ENCODE data around the gene NOSTRIN. TPM values are rescaled to one million over a fixed set of nuclear protein-coding genes. Genes with fewer than 3 reads are reported as not detected.
A peak's percentile ranks its signal among the peaks of the same experiment; 100 is the strongest.
"Not testable (repeated sequence)": the region's sequence is repeated elsewhere in the genome, so short reads cannot be mapped to it uniquely, and the experiment has no call there.

The NOSTRIN gene
- total RNA-seq, 1 donor from 2014 or later = 16.9 TPM

- DNase-seq (ENCODE audit: missing footprints) = no peak
- no peak for ATAC-seq
- intact Hi-C loops (cut with DNase I) = no loop called here
These were observed 17.4 kb upstream of the NOSTRIN start for GRCh38 chr2:168784993-168785392.

GRCh38 chr2:168787098-168787781, 15.2 kb upstream of the NOSTRIN start:
- intact Hi-C loops (cut with DNase I) = no loop called here
- no peak for DNase-seq (ENCODE audit: missing footprints)
- ATAC-seq = no peak

GRCh38 chr2:168787782-168788376, 14.6 kb upstream of the NOSTRIN start:
- ATAC-seq = no peak
- intact Hi-C loops (cut with DNase I) = no loop called here
- no peak for DNase-seq (ENCODE audit: missing footprints)

GRCh38 chr2:168789776-168790175, 12.7 kb upstream of the NOSTRIN start:
- ATAC-seq = no peak
- intact Hi-C loops (cut with DNase I) = no loop called here
- no peak for DNase-seq (ENCODE audit: missing footprints)

GRCh38 chr2:168790226-168790902, 12.1 kb upstream of the NOSTRIN start:
- no peak for ATAC-seq

GRCh38 chr2:168791140-168791539, 11.3 kb upstream of the NOSTRIN start:
- ATAC-seq; intact Hi-C loops (cut with DNase I); DNase-seq (ENCODE audit: missing footprints): not testable (repeated sequence)

More at GRCh38 chr2:168790226-168790902, 12.1 kb upstream of the NOSTRIN start:
- intact Hi-C loops (cut with DNase I) = no loop called here
- DNase-seq (ENCODE audit: missing footprints) = no peak

GRCh38 chr2:168793596-168793995, 8.8 kb upstream of the NOSTRIN start:
- ATAC-seq = no peak
- no peak for DNase-seq (ENCODE audit: missing footprints)
- intact Hi-C loops (cut with DNase I) = no loop called here

- no peak for ATAC-seq
- intact Hi-C loops (cut with DNase I) = no loop called here
- no peak for DNase-seq (ENCODE audit: missing footprints)
These were observed 7.5 kb upstream of the NOSTRIN start for GRCh38 chr2:168794968-168795367.

- DNase-seq (ENCODE audit: missing footprints) = no peak
- intact Hi-C loops (cut with DNase I) = no loop called here
- peak; percentile 3 for ATAC-seq
These were observed 6.3 kb upstream of the NOSTRIN start for GRCh38 chr2:168796090-168796577.

GRCh38 chr2:168796583-168797285, 5.7 kb upstream of the NOSTRIN start:
- no peak for DNase-seq (ENCODE audit: missing footprints)

GRCh38 chr2:168797286-168797655, 5.2 kb upstream of the NOSTRIN start:
- ATAC-seq = no peak
- intact Hi-C loops (cut with DNase I) = no loop called here
- no peak for DNase-seq (ENCODE audit: missing footprints)

More at GRCh38 chr2:168796583-168797285, 5.7 kb upstream of the NOSTRIN start:
- intact Hi-C loops (cut with DNase I) = no loop called here
- ATAC-seq = peak; percentile 70

- intact Hi-C loops (cut with DNase I) = no loop called here
- ATAC-seq = no peak
- no peak for DNase-seq (ENCODE audit: missing footprints)
These were observed 4.2 kb upstream of the NOSTRIN start for GRCh38 chr2:168798076-168798887.

GRCh38 chr2:168798888-168799410, 3.5 kb upstream of the NOSTRIN start:
- ATAC-seq = no peak
- no peak for DNase-seq (ENCODE audit: missing footprints)
- intact Hi-C loops (cut with DNase I) = no loop called here

GRCh38 chr2:168801471-168801870, 966 bp upstream of the NOSTRIN start:
- DNase-seq (ENCODE audit: missing footprints) (no peak), ATAC-seq (no peak)
- intact Hi-C loops (cut with DNase I) = no loop called here

GRCh38 chr2:168802859-168803725, 655 bp downstream of the NOSTRIN start:
- intact Hi-C loops (cut with DNase I) = no loop called here
- no peak for ATAC-seq
- no peak for DNase-seq (ENCODE audit: missing footprints)

- ATAC-seq = peak; percentile 46
- intact Hi-C loops (cut with DNase I) = no loop called here
These were observed 1.8 kb downstream of the NOSTRIN start for GRCh38 chr2:168804214-168804613.

GRCh38 chr2:168805615-168806014, 3.2 kb downstream of the NOSTRIN start:
- DNase-seq (ENCODE audit: missing footprints) (no peak), ATAC-seq (no peak)
- intact Hi-C loops (cut with DNase I) = no loop called here

More at GRCh38 chr2:168804214-168804613, 1.8 kb downstream of the NOSTRIN start:
- DNase-seq (ENCODE audit: missing footprints) = no peak

All from Right ventricle myocardium inferior (tissue), 1 donor.